Measurements from ENCODE around the gene DHRSX.
"Not testable (repeated sequence)": the region's sequence is repeated elsewhere in the genome, so short reads cannot be mapped to it uniquely, and the experiment has no call there.

Gene DHRSX

DNA sequence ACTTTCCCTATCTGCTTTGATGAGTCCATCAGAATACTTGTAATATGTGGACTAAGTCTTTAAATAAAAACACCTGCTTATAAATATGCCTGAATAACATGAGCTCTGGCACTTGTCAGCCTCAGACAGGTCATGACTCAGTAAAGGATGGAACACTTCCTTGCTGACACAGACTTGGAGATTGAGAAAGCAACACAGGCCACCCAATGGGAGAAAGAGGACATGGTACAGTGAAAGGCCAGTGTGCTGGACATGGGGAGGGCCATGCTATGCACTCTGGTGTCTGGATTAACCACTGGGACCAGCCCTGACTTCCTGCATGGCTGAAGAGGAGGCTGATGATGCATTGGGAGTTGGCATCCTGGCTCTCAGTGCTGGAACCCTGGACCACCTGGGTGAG, 149.5 kb downstream of the DHRSX start:
- peak; percentile 68 for DNase-seq (ENCODE audit: low spot score)

- not testable (repeated sequence) for DNase-seq (ENCODE audit: low spot score)
Observed at GRCh38 chrX:2350703-2351102, 150.1 kb downstream of the DHRSX start.

- not testable (repeated sequence) for DNase-seq (ENCODE audit: low spot score)
Observed at GRCh38 chrX:2350036-2350435, 150.7 kb downstream of the DHRSX start.

DNA sequence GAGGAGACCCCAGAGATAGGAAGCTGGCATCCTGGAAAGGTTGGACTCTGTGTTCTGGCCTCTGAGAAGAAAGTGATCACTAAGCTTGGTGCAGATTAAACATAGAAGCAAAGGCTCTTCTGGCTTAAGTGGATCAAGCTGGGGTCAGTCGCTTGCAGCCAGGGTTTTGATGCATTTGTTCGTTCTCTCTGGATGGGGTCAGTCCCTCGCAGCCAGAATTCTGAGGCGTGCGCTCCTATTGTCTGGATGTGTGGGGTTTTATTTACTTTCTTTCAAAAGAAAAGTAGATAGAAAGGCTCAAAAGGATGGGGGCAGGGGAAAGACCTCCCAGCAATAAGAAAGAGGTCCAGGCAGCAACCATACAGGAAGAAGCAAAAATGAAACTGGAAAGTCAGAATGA, 152.6 kb downstream of the DHRSX start:
- no peak for DNase-seq (ENCODE audit: low spot score)

DNA sequence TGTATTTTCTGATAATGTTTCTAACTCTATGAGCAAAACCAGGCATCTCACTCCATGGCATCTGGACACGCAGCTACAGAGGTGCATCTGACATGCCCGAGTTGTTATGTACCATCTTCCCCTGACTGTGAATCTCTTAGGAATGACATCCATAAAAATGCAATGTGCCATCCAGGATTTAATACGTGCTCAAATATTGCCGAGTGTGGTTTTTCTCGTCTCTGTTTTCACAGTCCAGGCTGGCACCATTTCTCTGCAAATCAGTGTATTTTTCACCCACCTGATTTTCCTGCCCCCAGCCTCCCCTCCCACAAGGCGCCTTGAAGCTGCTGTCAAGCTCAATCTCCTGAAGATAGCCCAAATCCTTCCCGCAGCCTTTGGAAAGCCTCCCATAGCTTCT, 154.6 kb downstream of the DHRSX start:
- DNase-seq (ENCODE audit: low spot score), result no peak

- DNase-seq (ENCODE audit: low spot score), result no peak
Observed at GRCh38 chrX:2345562-2345961, 155.2 kb downstream of the DHRSX start.

- DNase-seq (ENCODE audit: low spot score), result no peak
Observed at GRCh38 chrX:2343413-2343812, 157.4 kb downstream of the DHRSX start.

DNA sequence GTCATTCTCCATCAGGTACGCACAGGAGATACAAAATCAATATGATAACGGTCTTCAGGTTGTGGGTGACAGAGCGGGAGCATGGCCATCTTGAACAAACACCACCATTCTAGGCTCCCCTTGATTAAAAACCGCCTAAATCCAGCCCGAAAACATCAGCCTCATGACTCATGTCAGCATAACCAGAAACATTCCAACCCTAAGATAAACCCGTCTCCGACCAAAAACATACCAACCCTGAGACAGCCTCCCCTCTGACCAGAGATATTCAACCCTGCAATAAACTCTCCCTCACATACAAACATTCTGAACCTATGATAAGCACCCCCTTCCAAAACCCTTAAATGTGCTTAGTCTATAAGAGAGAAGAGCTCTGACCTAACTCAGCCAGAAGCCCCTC, 157.9 kb downstream of the DHRSX start:
- DNase-seq (ENCODE audit: low spot score), result peak; percentile 40

- no peak for DNase-seq (ENCODE audit: low spot score)
Observed at GRCh38 chrX:2342281-2342688, 158.5 kb downstream of the DHRSX start.

DNA sequence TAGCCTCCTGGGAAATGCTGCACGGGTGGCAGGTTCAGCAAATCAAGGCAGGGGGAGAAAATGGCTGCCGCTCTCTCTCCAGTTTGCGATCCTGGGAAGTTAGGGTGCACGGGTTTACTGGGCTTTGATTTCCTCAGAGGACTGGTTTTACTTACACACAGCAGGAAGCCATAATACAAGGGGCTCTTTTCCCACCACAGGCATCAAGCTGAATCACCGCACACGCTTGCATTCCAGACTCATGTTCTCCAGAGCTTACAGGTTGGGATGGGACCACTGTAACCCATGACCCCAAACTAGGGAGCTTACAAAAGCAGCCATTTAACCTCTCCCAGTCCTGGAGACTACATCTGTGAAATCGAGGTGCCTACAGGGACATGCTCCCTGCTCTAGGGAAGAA, 159.8 kb downstream of the DHRSX start:
- DNase-seq (ENCODE audit: low spot score), result no peak

DNA sequence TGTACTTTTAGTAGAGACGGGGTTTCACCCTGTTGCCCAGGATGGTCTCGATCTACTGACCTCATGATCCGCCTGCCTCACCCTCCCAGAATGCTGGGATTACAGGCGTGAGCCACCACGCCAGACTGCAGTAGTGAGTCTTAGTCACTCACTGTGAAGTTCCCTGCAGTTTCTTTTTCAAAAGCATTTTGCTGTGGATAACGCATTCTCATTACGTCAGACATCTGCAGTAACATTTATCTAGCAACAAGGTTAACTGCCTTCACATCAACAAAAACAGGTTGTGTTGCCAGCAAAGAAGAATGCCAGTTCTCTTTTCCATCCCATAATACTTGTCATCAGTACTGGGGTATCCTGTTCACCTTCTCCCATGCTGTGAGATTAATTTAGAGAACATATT, 164.6 kb downstream of the DHRSX start:
- no peak for DNase-seq (ENCODE audit: low spot score)

- DNase-seq (ENCODE audit: low spot score), result no peak
Observed at GRCh38 chrX:2334237-2334636, 166.5 kb downstream of the DHRSX start.

DNA sequence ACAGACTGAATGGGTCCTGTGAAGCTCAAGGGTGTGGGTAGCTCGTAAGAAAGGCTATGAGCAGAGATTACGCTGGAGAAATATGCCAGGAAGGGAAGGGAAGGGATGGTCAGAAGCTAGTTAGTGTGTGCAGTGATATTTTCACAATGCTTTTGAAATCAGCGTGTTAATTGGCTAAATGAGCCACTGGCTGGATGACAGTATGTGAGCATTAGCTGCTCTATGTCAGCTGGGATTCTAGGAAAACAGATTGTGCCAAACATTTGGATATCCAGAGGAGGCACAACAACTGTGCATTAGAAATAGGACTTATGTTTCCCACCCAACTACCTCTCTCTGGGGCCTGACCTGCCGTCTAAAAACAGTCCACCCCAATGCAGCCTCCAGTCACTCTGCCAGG, 168.5 kb downstream of the DHRSX start:
- no peak for DNase-seq (ENCODE audit: low spot score)

DNA sequence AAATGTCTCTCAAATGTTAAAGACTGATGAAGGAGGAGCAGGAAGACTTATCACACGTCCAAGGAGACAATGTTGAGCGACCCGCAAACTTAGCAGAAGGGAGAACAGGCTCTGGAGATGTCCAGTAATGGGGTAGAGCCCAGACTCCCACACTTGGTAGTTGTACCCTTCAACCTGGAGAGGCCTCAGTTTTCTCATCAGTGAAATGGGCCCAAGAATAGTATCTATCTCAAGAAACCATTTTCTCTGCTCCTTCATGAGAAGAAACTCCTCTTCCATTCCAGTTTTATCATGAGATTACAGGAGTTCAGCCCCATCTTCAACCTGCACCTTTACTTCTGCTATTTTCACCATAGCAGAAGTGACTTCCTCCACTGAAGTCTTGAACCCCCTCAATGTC, 169.9 kb downstream of the DHRSX start:
- no peak for DNase-seq (ENCODE audit: low spot score)

DNA sequence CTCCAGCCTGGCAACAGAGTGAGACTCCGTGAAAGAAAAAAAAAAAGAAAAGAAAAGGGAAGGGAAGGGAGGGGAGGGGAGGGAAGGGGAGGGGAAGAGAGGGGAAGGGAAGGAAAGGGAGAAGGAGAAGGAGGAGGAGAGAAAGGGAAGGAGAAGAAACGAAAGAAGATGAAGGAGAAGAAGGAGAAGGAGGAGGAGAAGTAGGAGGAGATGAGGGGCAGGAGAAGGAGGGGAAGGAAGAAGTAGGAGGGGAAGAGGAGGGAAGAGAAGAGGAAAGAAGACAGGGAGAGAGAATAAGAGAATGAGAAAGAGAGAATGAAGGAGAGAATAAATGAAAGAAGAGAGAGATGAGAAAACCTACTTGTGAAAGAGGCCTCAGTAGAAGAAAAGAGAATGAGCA, 170.3 kb downstream of the DHRSX start:
- DNase-seq (ENCODE audit: low spot score), result no peak

GRCh38 chrX:2327423-2327822, 173.4 kb downstream of the DHRSX start:
- DNase-seq (ENCODE audit: low spot score), result no peak

DNA sequence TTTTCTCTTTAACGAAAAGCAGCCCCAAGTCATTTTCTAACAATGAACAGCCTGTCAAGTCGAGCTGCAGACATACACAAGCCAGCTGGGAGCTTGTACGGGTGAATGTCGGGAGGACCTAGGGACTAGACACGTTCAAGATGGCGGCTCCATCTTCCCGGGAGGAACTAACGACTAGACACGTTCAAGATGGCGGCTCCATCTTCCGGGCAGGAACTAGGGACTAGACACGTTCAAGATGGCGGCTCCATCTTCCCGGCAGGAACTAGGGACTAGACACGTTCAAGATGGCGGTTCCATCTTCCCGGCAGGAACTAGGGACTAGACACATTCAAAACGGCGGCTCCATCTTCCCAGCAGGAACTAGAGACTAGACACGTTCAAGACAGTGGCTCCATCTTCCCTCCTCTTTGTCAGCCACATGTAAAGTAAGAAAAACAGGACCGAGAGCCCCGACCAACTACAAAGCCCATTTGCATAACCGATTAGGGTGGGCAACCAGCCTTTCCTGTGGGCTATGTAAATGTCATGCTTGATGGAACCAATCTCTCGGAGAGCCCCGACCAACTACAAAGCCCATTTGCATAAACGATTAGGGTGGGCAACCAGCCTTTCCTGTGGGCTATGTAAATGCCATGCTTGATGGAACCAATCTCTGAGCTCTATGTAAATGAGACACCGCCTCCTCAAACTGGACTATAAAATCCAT, 175.5 kb downstream of the DHRSX start:
- DNase-seq (ENCODE audit: low spot score), result peak; percentile 44

GRCh38 chrX:2324151-2324550, 176.6 kb downstream of the DHRSX start:
- DNase-seq (ENCODE audit: low spot score), result no peak

DNA sequence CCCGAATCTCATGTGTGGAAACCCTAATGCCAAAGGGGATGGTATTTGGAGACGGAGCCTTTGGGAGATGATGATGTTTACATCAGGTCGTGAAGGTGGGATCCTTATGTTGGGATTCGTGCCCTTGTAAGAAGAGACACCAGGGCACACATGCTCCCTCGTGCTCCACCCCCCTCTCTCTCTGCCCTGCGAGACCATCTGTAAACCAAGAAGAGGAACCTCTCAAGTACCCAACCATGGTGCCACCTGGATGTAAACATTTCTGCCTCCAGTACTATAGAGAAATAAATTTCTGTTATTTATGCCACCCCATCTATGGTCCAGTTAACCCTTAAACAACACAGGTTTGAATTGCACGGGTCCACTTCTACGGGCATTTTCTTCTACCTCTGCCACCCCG, 179.4 kb downstream of the DHRSX start:
- DNase-seq (ENCODE audit: low spot score), result no peak

- peak; percentile 61 for DNase-seq (ENCODE audit: low spot score)
Observed at GRCh38 chrX:2320580-2321327, 180.0 kb downstream of the DHRSX start.

DNA sequence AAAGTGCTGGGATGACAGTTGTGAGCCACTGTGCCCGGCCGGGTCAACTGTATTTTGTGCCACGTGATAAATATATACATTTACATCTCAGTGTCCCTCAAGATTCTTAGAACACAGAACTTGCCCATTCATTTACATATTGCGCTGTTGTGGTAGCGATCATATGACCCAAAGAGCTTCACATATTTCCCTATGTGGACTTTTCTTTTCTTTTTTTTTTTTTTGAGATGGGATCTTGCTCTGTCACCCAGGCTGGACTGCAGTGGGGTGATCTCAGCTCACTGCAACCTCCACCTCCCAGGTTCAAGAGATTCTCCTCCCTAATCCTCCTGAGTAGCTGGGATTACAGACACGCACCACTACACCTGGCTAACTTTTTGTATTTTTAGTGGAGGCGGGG, 180.7 kb downstream of the DHRSX start:
- DNase-seq (ENCODE audit: low spot score), result no peak

GRCh38 chrX:2318371-2318770, 182.4 kb downstream of the DHRSX start:
- no peak for DNase-seq (ENCODE audit: low spot score)

GRCh38 chrX:2317527-2318055, 183.2 kb downstream of the DHRSX start:
- no peak for DNase-seq (ENCODE audit: low spot score)

- DNase-seq (ENCODE audit: low spot score), result no peak
Observed at GRCh38 chrX:2316534-2316933, 184.2 kb downstream of the DHRSX start.

Data from AG20443 (cell line).